IMR-90 (cell line): ENCODE measurements around the gene SYT8. TPM values are rescaled to one million over a fixed set of nuclear protein-coding genes. Genes with fewer than 3 reads are reported as not detected.

ENCODE experiments used
- ATAC-seq: fragments of 200-7000 bp; cut with Tn5 transposase; 2 replicates; pipeline ENCODE4 v1.9.1; 2020; ENCODE audit warnings: low read depth, mild to moderate bottlenecking, moderate library complexity
- BruUV-seq: library from RNA; stranded (reverse); fragments of 400-500 nt; replicated peaks from 2 replicates; lab custom pipeline; 2021; lab: Mats Ljungman, UMichigan
- CTCF ChIA-PET: fragments of 300-600 bp; formaldehyde crosslinking; extraction: SDS; loops from one replicate; lab custom pipeline; 2021; ENCODE audit warnings: antibody characterized with exemption; lab: Yijun Ruan, JAX
- POLR2A ChIA-PET: fragments of 300-600 bp; sonication (Branson Sonifier 250); formaldehyde crosslinking; loops from one replicate; lab custom pipeline; 2022; ENCODE audit warnings: antibody characterized with exemption; ENCODE audit not compliant: unreplicated experiment; lab: Charles Lee
- DNase-seq: peaks from one replicate; pipeline ENCODE4 v3.0.0; 2013
- H2AFZ ChIP-seq: replicated peaks from 2 replicates; pipeline ENCODE3; 2013; ENCODE audit warnings: low read length, mild to moderate bottlenecking; ENCODE audit not compliant: poor library complexity
- H2AK5ac ChIP-seq: 2 replicates; pipeline ENCODE4 v1.6.1; 2013; ENCODE audit warnings: low read depth, low read length, inconsistent platforms
- H2AK9ac ChIP-seq: replicated peaks from 2 replicates; pipeline ENCODE3; 2013; ENCODE audit warnings: mild to moderate bottlenecking, low read depth, low read length, moderate library complexity; ENCODE audit not compliant: poor library complexity
- H2BK120ac ChIP-seq: 2 replicates; pipeline ENCODE4 v1.6.1; 2013; ENCODE audit warnings: low read depth, low read length, inconsistent platforms
- H2BK15ac ChIP-seq: 3 replicates; pipeline ENCODE4 v1.6.1; 2013; ENCODE audit warnings: low read depth, low read length, inconsistent platforms
- H2BK20ac ChIP-seq: 2 replicates; pipeline ENCODE4 v1.6.1; 2013; ENCODE audit warnings: low read depth, mild to moderate bottlenecking, inconsistent platforms, low read length, moderate library complexity
- H2BK5ac ChIP-seq: 2 replicates; pipeline ENCODE4 v1.6.1; 2013; ENCODE audit warnings: mild to moderate bottlenecking, low read depth, low read length, inconsistent platforms; ENCODE audit not compliant: poor library complexity, severe bottlenecking
- H3K14ac ChIP-seq: replicated peaks from 2 replicates; pipeline ENCODE4 v1.6.1; 2013; ENCODE audit warnings: low read depth, low read length, inconsistent platforms
- H3K18ac ChIP-seq: 2 replicates; pipeline ENCODE4 v1.6.1; 2013; ENCODE audit warnings: low read depth, low read length, control low read depth
- H3K23ac ChIP-seq: 2 replicates; pipeline ENCODE4 v1.6.1; 2013; ENCODE audit warnings: low read depth, low read length, inconsistent platforms
- H3K27ac ChIP-seq: 2 replicates; pipeline ENCODE4 v1.5.1; 2013; ENCODE audit warnings: mild to moderate bottlenecking, control low read depth, low read length; ENCODE audit not compliant: insufficient read depth
- H3K27me3 ChIP-seq: 2 replicates; pipeline ENCODE4 v1.6.1; 2013; ENCODE audit warnings: low read length; ENCODE audit not compliant: control insufficient read depth, insufficient read depth
- H3K36me3 ChIP-seq: 2 replicates; pipeline ENCODE4 v1.6.1; 2013; ENCODE audit warnings: low read length, mixed read lengths; ENCODE audit not compliant: control insufficient read depth, insufficient read depth
- H3K4ac ChIP-seq: 2 replicates; pipeline ENCODE4 v1.6.1; 2013; ENCODE audit warnings: low read depth, low read length, inconsistent platforms
- H3K4me1 ChIP-seq: 2 replicates; pipeline ENCODE4 v1.6.1; 2013; ENCODE audit warnings: low read length, mixed read lengths; ENCODE audit not compliant: control insufficient read depth, insufficient read depth
- H3K4me2 ChIP-seq: 2 replicates; pipeline ENCODE4 v1.6.1; 2013; ENCODE audit warnings: low read depth, mild to moderate bottlenecking, control low read depth, low read length, moderate library complexity
- H3K4me3 ChIP-seq: 2 replicates; pipeline ENCODE4 v1.5.1; 2013; ENCODE audit warnings: low read depth, mild to moderate bottlenecking, control low read depth, low read length, moderate library complexity; ENCODE audit not compliant: insufficient read depth
- H3K56ac ChIP-seq: 2 replicates; pipeline ENCODE4 v1.6.1; 2013; ENCODE audit warnings: low read length, inconsistent platforms; ENCODE audit not compliant: insufficient read depth; ENCODE audit errors: extremely low read depth
- H3K79me1 ChIP-seq, 2 experiments: 2 replicates each; pipeline ENCODE4 v1.6.1; 2013; ENCODE audit warnings: low read length in 2 of 2, inconsistent platforms in 1 of 2, low read depth in 1 of 2
- H3K9ac ChIP-seq: 2 replicates; pipeline ENCODE4 v1.6.1; 2013; ENCODE audit warnings: low read depth, low read length, control low read depth
- H3K9me1 ChIP-seq: 2 replicates; pipeline ENCODE4 v1.6.1; 2013; ENCODE audit warnings: low read length, inconsistent platforms; ENCODE audit not compliant: insufficient read depth
- H3K9me3 ChIP-seq: 2 replicates; pipeline ENCODE4 v1.6.1; 2013; ENCODE audit warnings: low read length; ENCODE audit not compliant: control insufficient read depth, insufficient read depth
- H4K20me1 ChIP-seq: 2 replicates; pipeline ENCODE4 v1.6.1; 2013; ENCODE audit warnings: low read length, inconsistent platforms; ENCODE audit not compliant: insufficient read depth
- H4K5ac ChIP-seq: 2 replicates; pipeline ENCODE4 v1.6.1; 2013; ENCODE audit warnings: mild to moderate bottlenecking, low read depth, low read length, control low read depth
- H4K8ac ChIP-seq, 2 experiments: 2 replicates each; pipeline ENCODE4 v1.6.1; 2013; ENCODE audit warnings: low read depth in 2 of 2, low read length in 2 of 2, control low read depth in 1 of 2, inconsistent platforms in 1 of 2
- H4K91ac ChIP-seq: 2 replicates; pipeline ENCODE4 v1.6.1; 2013; ENCODE audit warnings: low read depth, low read length, inconsistent platforms; ENCODE audit not compliant: insufficient read depth
- BHLHE40 ChIP-seq: fragments of 150-350 bp; IDR thresholded peaks from 2 replicates; pipeline ENCODE4 v1.6.1; 2016; ENCODE audit warnings: mild to moderate bottlenecking, low read depth, low read length
- CEBPB ChIP-seq: IDR thresholded peaks from 2 replicates; pipeline ENCODE4 v1.6.1; 2012; ENCODE audit warnings: low read depth, low read length, improper control_type of control experiment
- FOS ChIP-seq: fragments of 150-350 bp; IDR thresholded peaks from 2 replicates; pipeline ENCODE4 v1.6.1; 2016; ENCODE audit warnings: low read depth, low read length
- MAFK ChIP-seq: IDR thresholded peaks from 2 replicates; pipeline ENCODE4 v1.6.1; 2012; ENCODE audit warnings: low read depth, low read length, improper control_type of control experiment
- MAZ ChIP-seq: IDR thresholded peaks from 2 replicates; pipeline ENCODE4 v1.6.1; 2012; ENCODE audit warnings: low read depth, mild to moderate bottlenecking, low read length, improper control_type of control experiment, moderate library complexity, borderline replicate concordance
- MXI1 ChIP-seq: IDR thresholded peaks from 2 replicates; pipeline ENCODE4 v1.6.1; 2012; ENCODE audit warnings: low read depth, mild to moderate bottlenecking, low read length, moderate library complexity, borderline replicate concordance
- NFE2L2 ChIP-seq: fragments of 150-350 bp; IDR thresholded peaks from 2 replicates; pipeline ENCODE4 v1.6.1; 2016; ENCODE audit warnings: low read depth, mild to moderate bottlenecking, low read length
- POLR2A ChIP-seq: IDR thresholded peaks from 2 replicates; pipeline ENCODE4 v1.6.1; 2012; ENCODE audit warnings: mild to moderate bottlenecking, low read depth, low read length
- RAD21 ChIP-seq: IDR thresholded peaks from 2 replicates; pipeline ENCODE4 v1.6.1; 2012; ENCODE audit warnings: low read length, improper control_type of control experiment
- RCOR1 ChIP-seq: IDR thresholded peaks from 2 replicates; pipeline ENCODE4 v1.6.1; 2012; ENCODE audit warnings: mild to moderate bottlenecking, low read length, improper control_type of control experiment; ENCODE audit not compliant: insufficient replicate concordance
- RFX5 ChIP-seq: IDR thresholded peaks from 2 replicates; pipeline ENCODE4 v1.8.0; 2012; ENCODE audit warnings: low read depth, mild to moderate bottlenecking, low read length, moderate library complexity
- SMC3 ChIP-seq: fragments of 150-350 bp; IDR thresholded peaks from 2 replicates; pipeline ENCODE4 v1.6.1; 2016; ENCODE audit warnings: low read depth, mild to moderate bottlenecking, antibody characterized with exemption, low read length, moderate library complexity
- WGBS, 2 experiments: methylation state at CpG; one replicate each; pipeline versions ENCODE4 v1.1.5 to v1.1.7; 2013; ENCODE audit warnings: missing lambda C conversion rate in 2 of 2; ENCODE audit not compliant: insufficient read length in 1 of 2; ENCODE audit errors: extremely low coverage in 2 of 2; 5-methylcytosine and 5-hydroxymethylcytosine counted together
- dilution Hi-C: fragments of 300-500 bp; cut with HindIII; formaldehyde crosslinking; loops from one replicate; pipeline ENCODE4 v1.14.3; 2018; ENCODE audit warnings: low sequenced_read_pairs; ENCODE audit not compliant: unreplicated experiment
- in situ Hi-C: fragments of 300-500 bp; cut with MboI; formaldehyde crosslinking; loops from 3 replicates; pipeline ENCODE4 v1.14.3; 2019; ENCODE audit warnings: low sequenced_read_pairs, inconsistent platforms, mixed read lengths
- intact Hi-C: fragments of 100-400 bp; cut with micrococcal nuclease; formaldehyde crosslinking; loops from 2 replicates; pipeline ENCODE4 v1.10.0; 2022
- polyA plus RNA-seq, 3 experiments: library from polyadenylated mRNA; depleted of rRNA; stranded (reverse); fragments of >200 nt; gene quantifications; 2 replicates each; pipeline ENCODE4 v1.2.3, GENCODE V29; 2012; ENCODE audit warnings: low replicate concordance in 1 of 3
- total RNA-seq: library from RNA; depleted of rRNA; stranded (reverse); fragments of >200 nt; gene quantifications from 2 replicates; pipeline ENCODE4 v1.2.3, GENCODE V29; 2012
- TF ChIP-seq, protein P1 (sequence below): fragments of 150-350 bp; IDR thresholded peaks from 2 replicates; pipeline ENCODE4 v1.6.1; 2016; ENCODE audit warnings: low read depth, mild to moderate bottlenecking, low read length, moderate library complexity, borderline replicate concordance
- TF ChIP-seq, protein P2 (sequence below): fragments of 150-350 bp; IDR thresholded peaks from 2 replicates; pipeline ENCODE4 v1.6.1; 2017; ENCODE audit warnings: mild to moderate bottlenecking, antibody characterized with exemption, low read length, low read depth
- TF ChIP-seq, protein P3 (sequence below): conservative IDR thresholded peaks from 2 replicates; pipeline ENCODE4 v1.5.1; 2012; ENCODE audit warnings: mild to moderate bottlenecking, low read depth, low read length, improper control_type of control experiment

SYT8 gene
- total and polyA plus RNA-seq, 2 of the 4 experiments (the other 2 are of a cell fraction) = not detected

- Histone ChIP-seq H2AK5ac (no peak overlapping the region), H2BK5ac (no peak overlapping the region), H3K18ac (no peak overlapping the region), H4K8ac (no peak overlapping the region), H3K36me3 (no peaks in the 10 kb centered on the region), H2BK15ac (no peak overlapping the region), H3K4me1 (no peaks in the 10 kb centered on the region), H4K20me1 (no peaks in the 10 kb centered on the region), H2AK9ac (no peak overlapping the region), H2BK20ac (no peak overlapping the region), H3K4me2 (no peak overlapping the region), H3K9me1 (no peaks in the 10 kb centered on the region), H3K4me3 (no peak overlapping the region), H4K5ac (no peak overlapping the region), H4K91ac (no peak overlapping the region), H3K27ac (no peak overlapping the region), H3K79me1 (no peaks in the 10 kb centered on the region), H3K14ac (no peak overlapping the region), H2BK120ac (no peak overlapping the region), H3K56ac (no peak overlapping the region), H2AFZ (no peak overlapping the region), H3K9me3 (no peaks in the 10 kb centered on the region), H3K9ac (no peak overlapping the region), H3K4ac (no peak overlapping the region), H3K23ac (no peak overlapping the region), H3K27me3 (peaks cover 39% of the 10 kb centered on the region)
- no peak for ATAC-seq
- TF ChIP-seq, protein P1, sequence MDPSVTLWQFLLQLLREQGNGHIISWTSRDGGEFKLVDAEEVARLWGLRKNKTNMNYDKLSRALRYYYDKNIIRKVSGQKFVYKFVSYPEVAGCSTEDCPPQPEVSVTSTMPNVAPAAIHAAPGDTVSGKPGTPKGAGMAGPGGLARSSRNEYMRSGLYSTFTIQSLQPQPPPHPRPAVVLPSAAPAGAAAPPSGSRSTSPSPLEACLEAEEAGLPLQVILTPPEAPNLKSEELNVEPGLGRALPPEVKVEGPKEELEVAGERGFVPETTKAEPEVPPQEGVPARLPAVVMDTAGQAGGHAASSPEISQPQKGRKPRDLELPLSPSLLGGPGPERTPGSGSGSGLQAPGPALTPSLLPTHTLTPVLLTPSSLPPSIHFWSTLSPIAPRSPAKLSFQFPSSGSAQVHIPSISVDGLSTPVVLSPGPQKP = no peak
- TF ChIP-seq RAD21 = no peak
- TF ChIP-seq, protein P2, sequence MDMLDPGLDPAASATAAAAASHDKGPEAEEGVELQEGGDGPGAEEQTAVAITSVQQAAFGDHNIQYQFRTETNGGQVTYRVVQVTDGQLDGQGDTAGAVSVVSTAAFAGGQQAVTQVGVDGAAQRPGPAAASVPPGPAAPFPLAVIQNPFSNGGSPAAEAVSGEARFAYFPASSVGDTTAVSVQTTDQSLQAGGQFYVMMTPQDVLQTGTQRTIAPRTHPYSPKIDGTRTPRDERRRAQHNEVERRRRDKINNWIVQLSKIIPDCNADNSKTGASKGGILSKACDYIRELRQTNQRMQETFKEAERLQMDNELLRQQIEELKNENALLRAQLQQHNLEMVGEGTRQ = no peak
- TF ChIP-seq POLR2A = no peak
- TF ChIP-seq NFE2L2 = no peak
- no peak for TF ChIP-seq BHLHE40
- no peak for TF ChIP-seq RCOR1
- TF ChIP-seq, protein P3, sequence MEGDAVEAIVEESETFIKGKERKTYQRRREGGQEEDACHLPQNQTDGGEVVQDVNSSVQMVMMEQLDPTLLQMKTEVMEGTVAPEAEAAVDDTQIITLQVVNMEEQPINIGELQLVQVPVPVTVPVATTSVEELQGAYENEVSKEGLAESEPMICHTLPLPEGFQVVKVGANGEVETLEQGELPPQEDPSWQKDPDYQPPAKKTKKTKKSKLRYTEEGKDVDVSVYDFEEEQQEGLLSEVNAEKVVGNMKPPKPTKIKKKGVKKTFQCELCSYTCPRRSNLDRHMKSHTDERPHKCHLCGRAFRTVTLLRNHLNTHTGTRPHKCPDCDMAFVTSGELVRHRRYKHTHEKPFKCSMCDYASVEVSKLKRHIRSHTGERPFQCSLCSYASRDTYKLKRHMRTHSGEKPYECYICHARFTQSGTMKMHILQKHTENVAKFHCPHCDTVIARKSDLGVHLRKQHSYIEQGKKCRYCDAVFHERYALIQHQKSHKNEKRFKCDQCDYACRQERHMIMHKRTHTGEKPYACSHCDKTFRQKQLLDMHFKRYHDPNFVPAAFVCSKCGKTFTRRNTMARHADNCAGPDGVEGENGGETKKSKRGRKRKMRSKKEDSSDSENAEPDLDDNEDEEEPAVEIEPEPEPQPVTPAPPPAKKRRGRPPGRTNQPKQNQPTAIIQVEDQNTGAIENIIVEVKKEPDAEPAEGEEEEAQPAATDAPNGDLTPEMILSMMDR = no peak
- TF ChIP-seq SMC3 = no peak
- no peak for TF ChIP-seq CEBPB
- TF ChIP-seq RFX5 = no peak
- no peak for TF ChIP-seq MAFK
- no peak for TF ChIP-seq MXI1
- TF ChIP-seq MAZ = no peak
- no peak for TF ChIP-seq FOS
- intact Hi-C loops = no loop called here
- 70% methylated on average over 12 of the region's 27 CpGs; no CpG with 5 or more reads in 1 of the 2 experiments for WGBS, 2 experiments
- ChIA-PET POLR2A (no interaction called here), CTCF (no interaction called here)
- no peak for DNase-seq
- dilution Hi-C loops = no loop called here
- no TSS peak for BruUV-seq
- in situ Hi-C loops = no loop called here
Observed at GRCh38 chr11:1854132-1854948, 19.6 kb downstream of the SYT8 start.
